ENCODE results near the gene TSKS.

The TSKS gene

DNA sequence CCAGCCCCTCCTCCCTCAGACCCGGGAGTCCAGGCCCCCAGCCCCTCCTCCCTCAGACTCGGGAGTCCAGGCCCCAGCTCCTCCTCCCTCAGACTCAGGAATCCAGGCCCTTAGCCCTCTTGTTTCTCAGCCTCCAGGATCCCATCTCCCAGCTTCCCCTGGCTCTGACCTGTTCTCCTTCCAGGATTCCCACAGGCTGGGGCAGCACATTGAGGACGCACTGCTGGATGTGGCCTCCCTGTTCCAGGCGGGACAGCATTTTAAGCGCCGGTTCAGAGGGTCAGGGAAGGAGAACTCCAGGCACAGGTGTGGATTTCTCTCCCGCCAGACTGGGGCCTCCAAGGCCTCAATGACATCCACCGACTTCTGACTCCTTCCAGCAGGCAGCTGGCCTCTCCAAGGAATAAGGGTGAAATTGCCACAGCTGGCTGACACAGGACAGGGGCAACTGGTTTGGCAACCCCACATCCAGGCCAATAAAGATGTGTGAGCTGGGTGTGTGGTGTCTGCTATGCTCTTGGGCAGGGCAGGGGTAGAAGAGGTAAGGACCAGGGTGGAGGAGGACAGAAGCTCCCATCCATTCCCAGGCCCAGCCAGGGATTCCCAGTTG, 49.8 kb downstream of the TSKS start:
- FAIRE-seq, result no peak

DNA sequence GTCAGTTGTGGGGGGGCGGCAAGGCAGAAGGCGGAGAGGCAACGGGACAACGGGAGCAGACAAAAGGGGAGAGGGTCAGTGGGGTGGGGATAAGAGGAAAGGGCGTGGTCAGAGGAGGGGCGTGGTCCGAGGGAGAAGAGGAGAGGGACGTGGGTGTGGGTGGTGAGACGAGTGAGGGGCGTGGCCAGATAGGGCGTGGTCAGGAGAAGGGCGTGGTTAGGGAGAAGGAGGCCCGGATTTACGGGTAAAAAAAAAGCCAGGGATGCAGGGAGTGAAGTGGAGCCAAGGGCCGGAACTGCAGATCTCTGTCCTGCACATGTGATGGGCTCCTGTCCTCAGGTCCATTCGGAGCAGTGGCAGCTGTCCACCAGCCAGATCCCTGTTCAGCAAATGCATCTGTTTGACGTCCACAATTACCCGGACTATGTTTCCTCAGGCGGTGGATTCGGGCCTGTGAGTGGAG, 50.7 kb downstream of the TSKS start:
- no peak for FAIRE-seq

DNA sequence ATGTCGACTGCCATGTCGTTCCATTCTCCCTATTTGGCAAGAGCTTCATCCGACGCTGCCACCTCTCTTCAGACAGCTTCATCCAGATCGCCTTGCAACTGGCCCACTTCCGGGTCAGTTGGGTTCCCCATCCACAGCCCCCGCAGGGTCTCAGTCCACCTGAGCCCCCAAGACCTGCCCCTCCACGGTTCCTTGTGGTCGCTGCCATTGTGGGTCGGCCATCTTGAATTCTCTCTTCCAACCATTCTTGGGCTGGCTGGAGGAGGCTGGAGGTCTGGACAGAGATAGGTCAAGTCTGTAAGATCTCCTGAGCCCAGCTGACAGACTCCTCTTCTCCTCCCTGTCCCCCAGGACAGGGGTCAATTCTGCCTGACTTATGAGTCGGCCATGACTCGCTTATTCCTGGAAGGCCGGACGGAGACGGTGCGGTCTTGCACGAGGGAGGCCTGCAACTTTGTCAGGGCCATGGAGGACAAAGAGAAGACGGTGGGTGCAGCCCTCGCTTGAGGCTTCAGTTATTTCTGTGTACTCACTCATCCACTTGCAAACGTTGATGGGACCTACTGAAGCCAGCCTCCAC, 52.6 kb downstream of the TSKS start:
- no peak for FAIRE-seq

DNA sequence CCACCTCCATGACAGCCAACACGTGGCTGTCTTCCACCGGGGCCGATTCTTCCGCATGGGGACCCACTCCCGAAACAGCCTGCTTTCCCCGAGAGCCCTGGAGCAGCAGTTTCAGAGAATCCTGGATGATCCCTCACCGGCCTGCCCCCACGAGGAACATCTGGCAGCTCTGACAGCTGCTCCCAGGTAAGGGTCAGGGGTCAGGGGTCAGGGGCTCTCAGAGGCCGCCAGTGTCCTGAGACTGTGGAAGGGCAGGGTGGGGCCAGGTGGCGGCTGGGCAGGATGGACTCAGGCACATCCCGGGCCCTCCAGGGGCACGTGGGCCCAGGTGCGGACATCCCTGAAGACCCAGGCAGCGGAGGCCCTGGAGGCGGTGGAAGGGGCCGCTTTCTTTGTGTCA, 57.2 kb downstream of the TSKS start:
- FAIRE-seq, result no peak

DNA sequence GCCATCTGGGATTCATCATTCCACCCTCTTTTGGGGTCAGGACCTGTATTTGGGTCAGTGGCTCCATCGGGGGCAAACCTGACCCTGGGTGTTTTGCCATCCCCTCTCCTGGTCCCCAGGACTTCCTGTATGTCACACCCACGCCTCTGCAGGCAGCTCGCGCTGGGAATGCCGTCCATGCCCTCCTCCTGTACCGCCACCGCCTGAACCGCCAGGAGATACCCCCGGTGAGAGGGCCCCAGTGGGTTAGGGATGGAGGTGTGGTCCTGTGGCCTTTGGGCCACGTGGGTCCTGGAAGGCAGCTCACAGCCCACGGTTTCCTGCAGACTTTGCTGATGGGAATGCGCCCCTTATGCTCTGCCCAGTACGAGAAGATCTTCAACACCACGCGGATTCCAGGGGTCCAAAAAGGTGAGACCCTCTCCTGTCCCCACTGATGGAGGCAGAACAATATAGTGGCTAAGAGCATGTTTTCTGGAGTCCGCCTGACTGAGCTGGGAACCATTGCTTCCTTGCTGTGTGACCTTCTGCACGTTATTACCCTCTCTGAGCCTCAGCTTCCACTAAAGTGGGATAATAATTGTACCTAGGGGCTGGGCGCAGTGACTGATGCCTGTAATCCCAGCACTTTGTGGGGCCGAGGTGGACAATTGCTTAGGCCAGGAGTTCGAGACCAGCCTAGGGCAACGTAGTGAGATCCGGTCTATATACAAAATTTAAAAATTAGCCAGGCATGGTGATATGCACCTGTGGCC, 58.0 kb downstream of the TSKS start:
- FAIRE-seq, result no peak

DNA sequence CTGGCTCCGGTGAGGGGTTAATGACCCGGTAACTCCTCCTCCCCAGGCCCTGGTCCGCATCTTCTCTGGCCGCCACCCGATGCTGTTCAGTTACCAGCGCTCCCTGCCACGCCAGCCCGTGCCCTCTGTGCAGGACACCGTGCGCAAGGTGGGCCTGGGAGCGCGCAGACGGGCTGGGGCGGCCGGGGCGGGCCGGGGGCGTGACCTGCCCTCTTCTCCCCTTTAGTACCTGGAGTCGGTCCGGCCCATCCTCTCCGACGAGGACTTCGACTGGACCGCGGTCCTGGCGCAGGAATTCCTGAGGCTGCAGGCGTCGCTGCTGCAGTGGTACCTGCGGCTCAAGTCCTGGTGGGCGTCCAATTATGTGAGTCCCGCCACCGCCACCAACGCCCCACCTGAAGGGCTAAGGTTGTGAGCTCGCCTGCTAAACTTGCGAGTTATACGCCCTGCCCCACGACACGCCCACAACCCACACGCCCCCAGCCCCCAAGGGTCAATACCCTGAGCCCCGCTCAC, 61.8 kb downstream of the TSKS start:
- no peak for FAIRE-seq

DNA sequence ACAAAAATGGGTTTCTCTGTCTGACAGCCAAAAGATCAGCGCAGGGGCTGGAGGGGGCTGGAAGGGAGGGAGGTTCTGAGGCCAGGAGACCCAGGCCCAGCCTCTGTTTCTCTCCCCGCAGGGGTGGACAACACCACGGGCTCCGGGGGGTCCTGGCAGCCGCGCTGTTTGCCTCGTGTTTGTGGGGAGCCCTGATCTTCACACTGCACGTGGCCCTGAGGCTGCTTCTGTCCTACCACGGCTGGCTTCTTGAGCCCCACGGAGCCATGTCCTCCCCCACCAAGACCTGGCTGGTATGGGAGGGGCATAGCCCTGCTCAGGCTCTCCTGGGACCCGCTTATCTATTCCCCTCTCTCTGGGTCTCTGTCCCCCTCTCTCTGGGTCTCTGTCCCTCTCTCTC, 62.5 kb downstream of the TSKS start:
- FAIRE-seq, result no peak

DNA sequence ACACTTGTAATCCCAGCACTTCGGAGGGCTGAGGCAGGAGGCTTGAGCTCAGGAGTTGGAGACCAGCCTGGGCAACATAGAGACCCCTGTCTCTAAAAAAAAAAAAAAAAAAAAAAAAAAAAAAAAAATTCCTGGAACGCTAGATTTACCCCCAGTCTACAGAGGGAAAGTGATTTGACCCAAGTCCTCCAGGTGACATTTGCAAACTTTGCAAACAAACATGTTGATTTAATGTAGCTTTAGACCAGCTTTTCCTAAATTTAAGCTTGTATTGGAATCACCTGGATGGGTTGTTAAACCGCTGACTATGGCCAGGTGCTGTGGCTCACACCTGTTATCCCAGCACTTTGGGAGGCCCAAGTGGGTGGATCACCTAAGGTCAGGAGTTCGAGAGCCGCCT, 63.7 kb downstream of the TSKS start:
- no peak for FAIRE-seq

DNA sequence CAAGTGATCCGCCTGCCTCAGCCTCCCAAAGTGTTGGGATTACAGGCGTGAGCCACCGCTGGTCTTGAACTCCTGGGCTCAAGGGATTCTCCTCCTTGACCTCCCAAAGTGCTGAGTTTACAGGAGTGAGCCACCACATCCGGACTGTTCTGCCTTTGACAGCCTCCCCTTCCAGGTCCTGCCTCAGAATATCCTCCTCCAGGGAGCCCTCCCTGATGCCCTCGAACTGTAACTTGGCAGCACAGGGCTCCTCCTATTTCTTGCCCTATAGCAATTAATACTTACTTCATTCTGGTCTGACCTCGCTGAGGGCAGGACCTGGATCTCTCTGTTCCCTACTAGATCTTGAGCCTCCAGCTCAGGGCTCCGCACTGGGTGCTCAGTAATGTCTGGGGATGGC, 66.2 kb downstream of the TSKS start:
- FAIRE-seq, result no peak

DNA sequence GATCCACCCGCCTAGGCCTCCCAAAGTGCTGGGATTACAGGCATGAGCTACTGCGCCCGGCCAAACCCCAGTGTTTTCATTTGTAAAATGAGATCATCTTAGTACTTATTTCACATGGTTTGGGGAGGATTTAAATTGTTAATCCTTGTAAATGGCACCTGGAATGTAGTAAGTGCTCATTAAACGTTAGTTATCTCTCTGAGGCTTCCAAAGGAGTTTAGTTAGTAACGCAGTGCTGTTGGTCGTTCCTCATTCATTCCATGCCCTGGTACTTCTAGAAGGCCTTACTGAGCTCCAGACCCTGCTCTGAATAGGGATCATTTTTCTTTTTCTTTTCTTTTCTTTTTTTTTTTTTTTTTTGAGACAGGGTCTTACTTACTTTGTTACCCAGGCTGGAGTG, 67.0 kb downstream of the TSKS start:
- FAIRE-seq, result no peak

DNA sequence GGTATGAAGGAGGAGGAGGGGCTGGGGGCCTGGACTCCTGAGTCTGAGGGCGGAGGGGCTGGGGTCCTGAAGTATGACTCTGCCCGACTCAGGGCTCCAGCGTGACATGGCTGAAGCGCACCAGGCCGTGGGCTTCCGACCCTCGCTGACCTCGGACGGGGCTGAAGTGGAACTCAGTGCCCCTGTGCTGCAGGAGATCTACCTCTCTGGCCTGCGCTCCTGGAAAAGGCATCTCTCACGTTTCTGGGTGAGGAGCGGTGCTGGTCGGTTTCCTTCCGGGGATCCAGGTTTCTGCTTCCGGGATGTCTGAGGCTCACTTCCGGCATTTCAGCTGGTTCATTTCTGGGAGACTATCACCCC, 71.0 kb downstream of the TSKS start:
- no peak for FAIRE-seq

DNA sequence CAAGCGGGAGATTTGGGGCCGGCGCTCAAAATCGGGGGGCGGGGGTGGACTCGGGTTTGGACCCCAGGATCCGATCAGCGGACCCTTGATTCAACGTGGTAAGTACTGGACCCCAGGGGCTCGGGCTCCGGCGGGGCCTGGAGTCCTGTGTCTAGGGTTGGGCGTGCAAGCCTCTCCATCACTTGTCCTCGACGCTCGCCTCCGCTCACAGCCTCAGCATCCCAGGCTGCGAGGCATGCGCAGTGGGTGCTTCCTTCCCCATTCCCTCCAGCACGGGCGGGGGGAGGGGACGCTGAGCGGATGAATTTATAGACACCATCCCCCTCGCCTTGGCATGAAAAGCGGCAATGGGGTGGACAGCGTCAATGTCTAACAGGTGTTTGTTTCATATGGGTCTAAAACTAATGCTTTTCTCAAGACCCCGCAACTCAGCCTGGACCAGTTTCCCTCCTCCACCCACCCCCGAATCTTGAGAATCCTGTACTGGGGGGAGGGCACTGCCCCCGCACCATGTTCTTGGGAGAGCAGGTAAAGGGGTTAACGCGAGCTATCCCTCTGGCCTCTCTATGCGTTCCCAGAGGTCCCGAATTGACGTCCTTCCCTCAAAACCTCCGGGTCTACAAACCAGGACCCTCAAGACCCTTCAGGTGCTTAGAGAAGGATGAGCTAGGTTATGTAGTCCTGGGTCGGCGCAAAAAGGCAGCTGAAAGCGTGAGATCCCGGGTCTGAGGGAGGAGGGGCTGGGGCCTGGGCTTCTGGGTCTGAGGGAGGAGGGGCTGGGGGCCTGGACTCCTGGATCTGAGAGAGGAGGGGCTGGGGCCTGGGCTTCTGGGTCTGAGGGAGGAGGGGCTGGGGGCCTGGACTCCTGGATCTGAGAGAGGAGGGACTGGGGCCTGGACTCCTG, 71.6 kb downstream of the TSKS start:
- no peak for FAIRE-seq

DNA sequence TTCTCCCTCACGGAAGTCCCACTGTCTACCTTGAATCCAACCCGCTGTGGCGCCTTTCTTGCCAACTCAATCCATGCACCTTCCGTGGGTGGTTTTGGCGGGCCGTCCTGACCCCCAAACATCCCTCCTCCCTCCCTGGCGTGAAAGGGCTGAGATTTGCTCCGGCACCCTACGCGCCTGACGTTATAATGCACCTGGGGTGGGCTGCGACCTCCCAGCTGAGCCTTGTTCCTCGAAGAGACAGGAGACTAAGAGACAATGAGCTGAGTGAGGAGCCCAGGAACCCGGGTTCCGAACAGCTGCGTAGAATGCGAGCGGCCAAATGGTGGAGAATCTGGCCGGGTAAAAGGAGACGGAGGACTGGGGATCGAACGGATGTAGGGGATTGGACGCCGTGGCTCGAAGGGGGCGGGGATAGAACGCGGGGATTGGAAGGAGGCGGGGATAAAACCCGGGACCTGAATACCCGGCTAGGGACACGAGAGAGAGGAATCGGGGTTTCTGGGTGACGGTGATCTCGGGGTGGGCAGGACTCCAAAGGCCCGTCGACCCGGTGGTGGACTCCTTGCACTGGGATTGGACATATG, 72.4 kb downstream of the TSKS start, which contains the start of gene CPT1C:
TSS of gene CPT1C (plus strand) at position 461 of the 587 bp plus-strand sequence. CDS start 1,137 bp downstream, outside the sequence.
- FAIRE-seq, result peak; percentile 72

DNA sequence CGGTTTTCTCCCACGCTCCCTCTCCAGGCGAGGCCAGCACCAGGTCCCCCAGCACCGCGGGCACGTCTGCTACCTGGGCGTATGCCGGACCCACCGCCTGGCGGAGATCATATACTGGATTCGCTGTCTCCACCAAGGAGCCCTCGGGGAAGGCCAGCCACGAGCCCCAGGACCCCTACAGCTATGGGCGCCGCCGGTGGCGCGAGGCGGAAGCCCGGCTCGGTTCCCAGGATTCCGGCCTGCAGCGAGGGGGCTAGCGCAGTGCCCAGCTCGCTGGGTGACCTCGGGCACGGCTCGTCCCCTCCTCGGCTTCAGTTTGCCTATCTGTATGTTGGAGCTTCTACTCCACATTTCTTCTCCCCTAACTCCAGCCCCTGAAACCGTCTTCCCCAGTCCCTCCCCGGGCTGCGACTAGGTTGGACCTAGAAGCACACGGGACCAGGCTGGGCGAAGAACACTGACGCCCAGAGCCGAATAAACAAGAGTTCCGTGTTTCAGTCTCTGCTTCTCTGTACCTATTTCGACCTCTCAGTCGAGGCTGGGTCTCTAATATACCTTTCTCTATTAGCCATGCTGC, 72.9 kb downstream of the TSKS start:
- no peak for FAIRE-seq
